ENCODE data around the gene EPDR1.

DNA sequence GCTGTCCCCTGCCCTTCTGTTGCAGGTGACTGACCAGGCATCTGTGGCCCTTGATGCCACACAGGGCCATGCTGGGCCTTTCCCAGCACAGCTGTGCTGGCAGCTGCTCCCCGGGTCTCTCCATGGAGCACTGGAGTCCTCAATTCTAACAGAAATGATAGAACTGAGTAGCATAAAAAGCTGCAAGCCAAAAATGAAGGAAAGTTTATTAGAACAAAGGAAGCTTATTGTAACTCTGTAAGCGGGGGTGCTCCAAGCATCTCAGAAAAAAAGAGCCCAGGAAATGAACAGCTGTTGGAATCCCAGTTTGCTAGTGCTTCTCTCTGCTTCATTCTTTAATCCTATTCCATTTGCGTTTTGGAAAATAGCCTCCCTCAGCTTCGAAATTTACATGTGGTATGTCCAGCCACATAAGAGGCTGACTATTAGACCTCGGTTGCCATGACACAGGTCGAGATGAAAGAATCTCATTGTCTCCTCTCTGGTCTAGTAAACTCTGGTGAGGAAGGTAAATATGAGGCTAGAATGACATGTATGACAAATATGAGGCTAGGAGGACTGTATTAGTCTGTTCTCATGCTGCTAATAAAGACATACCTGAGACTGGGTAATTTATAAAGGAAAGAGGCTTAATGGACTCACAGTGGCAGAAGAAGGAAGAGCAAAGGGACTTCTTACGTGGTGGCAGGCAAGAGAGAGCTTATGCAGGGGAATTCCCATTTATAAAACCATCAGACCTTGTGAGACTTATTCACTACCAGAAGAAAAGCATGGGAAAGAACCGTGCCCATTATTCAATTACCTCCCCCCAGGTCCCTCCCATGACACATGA is 23.7 kb downstream of the EPDR1 start:
- TF ChIP-seq EP300 (IDR thresholded peaks at IDR 0.05) (peak in 1 of 2 donors; percentile 28), POLR2A (IDR thresholded peaks at IDR 0.05) (no peak)
- TF ChIP-seq, protein P1, sequence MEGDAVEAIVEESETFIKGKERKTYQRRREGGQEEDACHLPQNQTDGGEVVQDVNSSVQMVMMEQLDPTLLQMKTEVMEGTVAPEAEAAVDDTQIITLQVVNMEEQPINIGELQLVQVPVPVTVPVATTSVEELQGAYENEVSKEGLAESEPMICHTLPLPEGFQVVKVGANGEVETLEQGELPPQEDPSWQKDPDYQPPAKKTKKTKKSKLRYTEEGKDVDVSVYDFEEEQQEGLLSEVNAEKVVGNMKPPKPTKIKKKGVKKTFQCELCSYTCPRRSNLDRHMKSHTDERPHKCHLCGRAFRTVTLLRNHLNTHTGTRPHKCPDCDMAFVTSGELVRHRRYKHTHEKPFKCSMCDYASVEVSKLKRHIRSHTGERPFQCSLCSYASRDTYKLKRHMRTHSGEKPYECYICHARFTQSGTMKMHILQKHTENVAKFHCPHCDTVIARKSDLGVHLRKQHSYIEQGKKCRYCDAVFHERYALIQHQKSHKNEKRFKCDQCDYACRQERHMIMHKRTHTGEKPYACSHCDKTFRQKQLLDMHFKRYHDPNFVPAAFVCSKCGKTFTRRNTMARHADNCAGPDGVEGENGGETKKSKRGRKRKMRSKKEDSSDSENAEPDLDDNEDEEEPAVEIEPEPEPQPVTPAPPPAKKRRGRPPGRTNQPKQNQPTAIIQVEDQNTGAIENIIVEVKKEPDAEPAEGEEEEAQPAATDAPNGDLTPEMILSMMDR (IDR thresholded peaks at IDR 0.05), result no peak

Measured in tibial nerve (tissue), 4 donors.